Upper lobe of right lung (tissue), 1 donor: ENCODE measurements around the gene NCKAP5. TPM values are rescaled to one million over a fixed set of nuclear protein-coding genes. Genes with fewer than 3 reads are reported as not detected.

Source experiments
- ATAC-seq: fragments of 200-7000 bp; cut with Tn5 transposase; one replicate; pipeline ENCODE4 v1.9.1; 2020; ENCODE audit warnings: mild to moderate bottlenecking, moderate library complexity
- DNase-seq: peaks from one replicate; pipeline ENCODE4 v3.0.0-alpha.2; 2020
- H3K27ac ChIP-seq: fragments of 200-600 bp; one replicate; pipeline ENCODE4 v1.8.0; 2022
- H3K27me3 ChIP-seq: fragments of 200-600 bp; one replicate; pipeline ENCODE4 v1.8.0; 2022; ENCODE audit warnings: mild to moderate bottlenecking
- H3K36me3 ChIP-seq: fragments of 200-600 bp; one replicate; pipeline ENCODE4 v1.8.0; 2022
- H3K4me1 ChIP-seq: fragments of 200-600 bp; one replicate; pipeline ENCODE4 v1.8.0; 2022
- H3K4me3 ChIP-seq: fragments of 200-600 bp; one replicate; pipeline ENCODE4 v1.8.0; 2022; ENCODE audit warnings: mild to moderate bottlenecking
- H3K9me3 ChIP-seq: fragments of 200-600 bp; one replicate; pipeline ENCODE4 v1.8.0; 2022
- intact Hi-C: fragments of 100-400 bp; cut with DNase I; formaldehyde crosslinking; loops from one replicate; pipeline ENCODE4 v1.11.0; 2022
- total RNA-seq: library from RNA; stranded (reverse); fragmentation: NEBNext Ultra II Directional; extraction: Animal tissue kit (Norgen Biotek cat#: 25700); gene quantifications from one replicate; pipeline ENCODE4 v1.2.1, GENCODE V29; 2021
- TF ChIP-seq, protein P1 (sequence below): fragments of 200-600 bp; IDR thresholded peaks from one replicate; pipeline ENCODE4 v1.8.0; 2022; ENCODE audit warnings: antibody characterized with exemption
- donor health status: DM: no; HTN: yes; CAD: no; lungs with severe emphysema.

Gene NCKAP5
- total RNA-seq, 1 donor from 2014 or later, result 40.8 TPM

DNA sequence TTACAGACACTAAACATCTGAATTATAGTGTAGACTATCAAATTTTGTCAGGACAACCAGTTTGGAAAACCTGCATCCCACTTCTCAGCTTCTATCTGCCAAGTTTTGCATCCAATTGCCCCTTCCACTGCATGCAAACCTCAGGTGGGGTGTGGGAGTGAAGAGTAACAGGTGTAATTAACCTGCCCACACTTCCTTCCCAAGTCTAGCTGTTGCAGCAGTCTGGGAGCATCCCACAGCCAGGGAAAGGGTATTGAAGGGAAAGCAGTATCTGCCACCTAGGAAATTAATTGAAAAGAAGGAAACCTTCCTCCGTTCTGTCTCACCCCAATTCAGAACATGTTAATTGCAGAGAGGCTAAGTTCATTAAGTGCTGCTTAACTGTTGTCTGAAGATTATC lies 189.9 kb downstream of the NCKAP5 start:
- no peak for ATAC-seq
- TF ChIP-seq, protein P1, sequence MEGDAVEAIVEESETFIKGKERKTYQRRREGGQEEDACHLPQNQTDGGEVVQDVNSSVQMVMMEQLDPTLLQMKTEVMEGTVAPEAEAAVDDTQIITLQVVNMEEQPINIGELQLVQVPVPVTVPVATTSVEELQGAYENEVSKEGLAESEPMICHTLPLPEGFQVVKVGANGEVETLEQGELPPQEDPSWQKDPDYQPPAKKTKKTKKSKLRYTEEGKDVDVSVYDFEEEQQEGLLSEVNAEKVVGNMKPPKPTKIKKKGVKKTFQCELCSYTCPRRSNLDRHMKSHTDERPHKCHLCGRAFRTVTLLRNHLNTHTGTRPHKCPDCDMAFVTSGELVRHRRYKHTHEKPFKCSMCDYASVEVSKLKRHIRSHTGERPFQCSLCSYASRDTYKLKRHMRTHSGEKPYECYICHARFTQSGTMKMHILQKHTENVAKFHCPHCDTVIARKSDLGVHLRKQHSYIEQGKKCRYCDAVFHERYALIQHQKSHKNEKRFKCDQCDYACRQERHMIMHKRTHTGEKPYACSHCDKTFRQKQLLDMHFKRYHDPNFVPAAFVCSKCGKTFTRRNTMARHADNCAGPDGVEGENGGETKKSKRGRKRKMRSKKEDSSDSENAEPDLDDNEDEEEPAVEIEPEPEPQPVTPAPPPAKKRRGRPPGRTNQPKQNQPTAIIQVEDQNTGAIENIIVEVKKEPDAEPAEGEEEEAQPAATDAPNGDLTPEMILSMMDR, result no peak

DNA sequence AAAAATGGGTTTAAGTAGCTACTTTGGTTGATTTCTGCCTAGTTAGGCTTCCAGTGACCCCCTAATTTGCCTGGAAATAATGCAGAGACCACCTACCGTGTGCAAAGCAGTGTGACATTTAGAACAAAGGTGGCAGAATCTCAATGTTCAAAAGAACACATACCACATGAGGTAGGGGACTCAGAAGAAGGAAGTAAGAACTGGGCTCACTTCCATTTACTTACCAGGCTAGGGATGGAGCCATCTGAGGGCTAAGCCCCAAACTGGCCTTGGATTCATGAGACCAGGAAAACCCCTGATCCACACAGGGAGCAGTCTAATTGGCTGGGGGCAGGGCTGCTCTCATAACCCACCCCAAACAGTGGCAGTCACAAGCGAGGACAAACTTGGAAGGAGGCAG lies 190.7 kb downstream of the NCKAP5 start:
- ATAC-seq, result no peak

More for the DNA sequence above, 189.9 kb downstream of the NCKAP5 start:
- no peaks in the 10 kb centered on the region for H3K4me1 ChIP-seq
- H3K9me3 ChIP-seq, result no peaks in the 10 kb centered on the region
- H3K27ac ChIP-seq, result no peak overlapping the region
- H3K27me3 ChIP-seq, result no peaks in the 10 kb centered on the region
- no peak for DNase-seq
- intact Hi-C loops, result no loop called here
- H3K36me3 ChIP-seq, result no peaks in the 10 kb centered on the region
- no peak overlapping the region for H3K4me3 ChIP-seq

DNA sequence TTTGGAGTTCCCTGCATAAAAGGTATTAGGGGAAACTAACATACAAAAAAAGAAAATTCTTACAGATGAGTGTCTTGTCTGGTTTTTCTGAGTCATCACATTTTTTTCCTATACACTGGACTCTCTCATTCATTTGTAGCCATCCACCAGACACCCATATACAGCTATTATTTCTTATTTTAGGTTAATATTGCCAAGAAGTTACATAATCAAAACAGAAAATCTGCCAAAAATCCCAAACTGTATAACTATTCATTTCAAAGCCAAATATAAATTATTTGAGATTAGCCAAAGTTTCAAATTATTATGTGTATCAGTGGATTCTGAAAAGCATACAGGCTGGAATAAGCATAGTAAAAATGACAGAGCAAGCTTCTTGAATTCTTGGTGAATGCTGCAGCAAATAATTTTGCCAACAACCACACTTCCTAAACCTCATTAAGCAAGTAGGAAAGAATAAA lies 191.2 kb downstream of the NCKAP5 start:
- Histone ChIP-seq H3K27ac (no peak overlapping the region), H3K27me3 (no peaks in the 10 kb centered on the region), H3K36me3 (no peaks in the 10 kb centered on the region), H3K4me3 (no peak overlapping the region), H3K9me3 (no peaks in the 10 kb centered on the region), H3K4me1 (no peaks in the 10 kb centered on the region)
- intact Hi-C loops, result no loop called here
- ATAC-seq (no peak), DNase-seq (no peak)
- TF ChIP-seq, protein P1, result no peak

More for the DNA sequence above, 190.7 kb downstream of the NCKAP5 start:
- Histone ChIP-seq H3K36me3 (no peaks in the 10 kb centered on the region), H3K4me1 (no peaks in the 10 kb centered on the region), H3K27ac (no peak overlapping the region), H3K9me3 (no peaks in the 10 kb centered on the region), H3K27me3 (no peaks in the 10 kb centered on the region), H3K4me3 (no peak overlapping the region)
- TF ChIP-seq, protein P1, result no peak
- no peak for DNase-seq
- intact Hi-C loops, result no loop called here

DNA sequence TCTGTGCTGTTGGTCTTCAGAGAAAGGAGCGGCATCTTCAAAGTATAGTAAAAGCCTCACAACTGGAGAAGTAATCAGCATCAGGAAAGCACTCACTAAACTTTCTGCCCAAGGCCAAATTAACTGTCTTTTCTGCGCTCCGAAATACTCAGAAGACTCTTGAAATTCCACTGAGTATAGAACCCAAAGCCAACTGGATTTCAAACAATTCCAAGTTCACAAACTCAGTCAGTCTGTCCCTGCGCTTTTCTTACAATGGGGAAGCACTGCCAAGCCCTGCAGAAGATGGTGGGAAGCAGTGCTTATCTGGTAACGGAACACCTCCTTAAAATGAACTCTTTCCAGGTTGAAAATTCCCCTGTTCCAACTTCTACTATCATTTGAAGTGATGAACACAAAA lies 193.5 kb downstream of the NCKAP5 start:
- no peak for DNase-seq
- Histone ChIP-seq H3K4me3 (no peak overlapping the region), H3K4me1 (no peaks in the 10 kb centered on the region), H3K27me3 (no peaks in the 10 kb centered on the region), H3K9me3 (no peaks in the 10 kb centered on the region), H3K36me3 (no peaks in the 10 kb centered on the region), H3K27ac (no peak overlapping the region)
- no peak for ATAC-seq
- TF ChIP-seq, protein P1, result no peak
- intact Hi-C loops, result no loop called here

DNA sequence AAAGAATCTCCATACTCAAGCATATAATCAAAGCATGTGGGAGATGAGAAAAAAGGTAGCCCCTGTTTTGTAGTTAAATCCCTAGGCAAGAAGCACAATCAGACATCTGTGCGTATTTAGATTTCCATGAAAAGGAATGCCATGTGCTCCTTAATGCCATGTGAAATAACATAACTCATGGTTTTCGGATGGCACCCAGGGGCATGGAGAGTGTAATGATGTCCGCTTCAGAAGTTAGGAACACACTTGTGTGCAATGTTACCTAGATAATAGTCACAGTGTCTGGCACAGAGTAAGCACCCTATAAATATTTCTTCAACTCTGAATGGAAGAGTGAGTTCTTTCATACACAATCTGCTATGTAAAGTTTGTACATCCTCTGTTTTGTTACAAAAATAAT lies 197.0 kb downstream of the NCKAP5 start:
- Histone ChIP-seq H3K4me3 (no peak overlapping the region), H3K4me1 (no peaks in the 10 kb centered on the region), H3K27ac (no peak overlapping the region), H3K36me3 (no peaks in the 10 kb centered on the region), H3K9me3 (no peaks in the 10 kb centered on the region), H3K27me3 (no peaks in the 10 kb centered on the region)
- TF ChIP-seq, protein P1, result no peak
- DNase-seq, result no peak
- ATAC-seq, result no peak
- intact Hi-C loops, result no loop called here
